ENCODE results near the gene MRPS30. TPM values are rescaled to one million over a fixed set of nuclear protein-coding genes. Genes with fewer than 3 reads are reported as not detected.

The MRPS30 gene
- total RNA-seq, 1 donor from 2014 or later: 40.7 TPM

- Mint-ChIP-seq H3K4me3 (ENCODE audit: unreplicated experiment) (no peak overlapping the region), H3K36me3 (ENCODE audit: unreplicated experiment) (peaks cover 33% of the 10 kb centered on the region), H3K27me3 (ENCODE audit: unreplicated experiment) (no peaks in the 10 kb centered on the region), H3K4me1 (ENCODE audit: low read depth, unreplicated experiment) (no peaks in the 10 kb centered on the region), H3K9me3 (ENCODE audit: unreplicated experiment) (peaks cover 4% of the 10 kb centered on the region), H3K27ac (ENCODE audit: unreplicated experiment) (no peak overlapping the region)
- TF ChIP-seq CTCF (IDR thresholded peaks at IDR 0.05; ENCODE audit: partially characterized antibody, unreplicated experiment): no peak
- no peak for DNase-seq
Observed at GRCh38 chr5:44794371-44794770, 14.4 kb upstream of the MRPS30 start.

GRCh38 chr5:44795496-44795895 is 13.3 kb upstream of the MRPS30 start:
- Mint-ChIP-seq H3K36me3 (ENCODE audit: unreplicated experiment) (peaks cover 30% of the 10 kb centered on the region), H3K4me3 (ENCODE audit: unreplicated experiment) (no peak overlapping the region)
- DNase-seq: no peak

GRCh38 chr5:44797841-44798240 is 10.9 kb upstream of the MRPS30 start:
- no peak for DNase-seq
- Mint-ChIP-seq H3K4me3 (ENCODE audit: unreplicated experiment) (no peak overlapping the region), H3K36me3 (ENCODE audit: unreplicated experiment) (peaks cover 22% of the 10 kb centered on the region), H3K27ac (ENCODE audit: unreplicated experiment) (no peak overlapping the region), H3K4me1 (ENCODE audit: low read depth, unreplicated experiment) (no peaks in the 10 kb centered on the region), H3K27me3 (ENCODE audit: unreplicated experiment) (no peaks in the 10 kb centered on the region), H3K9me3 (ENCODE audit: unreplicated experiment) (peaks cover 3% of the 10 kb centered on the region)
- no peak for TF ChIP-seq CTCF (IDR thresholded peaks at IDR 0.05; ENCODE audit: partially characterized antibody, unreplicated experiment)

More at GRCh38 chr5:44795496-44795895, 13.3 kb upstream of the MRPS30 start:
- H3K9me3 Mint-ChIP-seq (ENCODE audit: unreplicated experiment): peaks cover 4% of the 10 kb centered on the region
- H3K27me3 Mint-ChIP-seq (ENCODE audit: unreplicated experiment): no peaks in the 10 kb centered on the region
- no peak overlapping the region for H3K27ac Mint-ChIP-seq (ENCODE audit: unreplicated experiment)
- no peaks in the 10 kb centered on the region for H3K4me1 Mint-ChIP-seq (ENCODE audit: low read depth, unreplicated experiment)
- TF ChIP-seq CTCF (IDR thresholded peaks at IDR 0.05; ENCODE audit: partially characterized antibody, unreplicated experiment): no peak

- Mint-ChIP-seq H3K9me3 (ENCODE audit: unreplicated experiment) (no peaks in the 10 kb centered on the region), H3K4me3 (ENCODE audit: unreplicated experiment) (no peak overlapping the region), H3K4me1 (ENCODE audit: low read depth, unreplicated experiment) (no peaks in the 10 kb centered on the region), H3K27ac (ENCODE audit: unreplicated experiment) (no peak overlapping the region), H3K36me3 (ENCODE audit: unreplicated experiment) (peaks cover 6% of the 10 kb centered on the region), H3K27me3 (ENCODE audit: unreplicated experiment) (no peaks in the 10 kb centered on the region)
- DNase-seq: no peak
- no peak for TF ChIP-seq CTCF (IDR thresholded peaks at IDR 0.05; ENCODE audit: partially characterized antibody, unreplicated experiment)
Observed at GRCh38 chr5:44801992-44802391, 6.8 kb upstream of the MRPS30 start.

- H3K27me3 Mint-ChIP-seq (ENCODE audit: unreplicated experiment): peaks cover 2% of the 10 kb centered on the region
- peaks cover 5% of the 10 kb centered on the region for H3K9me3 Mint-ChIP-seq (ENCODE audit: unreplicated experiment)
- DNase-seq: no peak
- no peaks in the 10 kb centered on the region for H3K36me3 Mint-ChIP-seq (ENCODE audit: unreplicated experiment)
- H3K4me1 Mint-ChIP-seq (ENCODE audit: low read depth, unreplicated experiment): peaks cover 7% of the 10 kb centered on the region
- H3K4me3 Mint-ChIP-seq (ENCODE audit: unreplicated experiment): no peak overlapping the region
- no peak for TF ChIP-seq CTCF (IDR thresholded peaks at IDR 0.05; ENCODE audit: partially characterized antibody, unreplicated experiment)
- no peak overlapping the region for H3K27ac Mint-ChIP-seq (ENCODE audit: unreplicated experiment)
Observed at GRCh38 chr5:44806608-44807007, 2.1 kb upstream of the MRPS30 start.

Measured in glutamatergic neuron (in vitro differentiated cells).